ENCODE measurements around the gene LAMC1. TPM values are rescaled to one million over a fixed set of nuclear protein-coding genes. Genes with fewer than 3 reads are reported as not detected.

Gene LAMC1
- total and polyA plus RNA-seq, 2 of the 4 experiments (the other 2 are of a cell fraction): 249 to 394 TPM

GRCh38 chr1:182978151-182978853, 44.9 kb upstream of the LAMC1 start:
- WGBS, 2 experiments (ENCODE audit: extremely low coverage in 2 of 2, insufficient read length in 1 of 2): no CpG with 5 or more reads among the region's 6 CpGs
- H3K4ac ChIP-seq (ENCODE audit: low read depth, low read length): no peak overlapping the region

More at GRCh38 chr1:182978151-182978853, 44.9 kb upstream of the LAMC1 start:
- no peak overlapping the region for H3K4me3 ChIP-seq (ENCODE audit: insufficient read depth, low read depth, low read length)
- H2AK9ac ChIP-seq (replicated peaks; ENCODE audit: low read depth, low read length, poor library complexity): no peak overlapping the region
- H3K4me2 ChIP-seq (ENCODE audit: low read depth, low read length): no peak overlapping the region
- no peaks in the 10 kb centered on the region for H3K27me3 ChIP-seq (ENCODE audit: control insufficient read depth, insufficient read depth, low read length)
- H2AFZ ChIP-seq (replicated peaks; ENCODE audit: low read length, poor library complexity): no peak overlapping the region
- no peak overlapping the region for H3K23ac ChIP-seq (ENCODE audit: low read depth, low read length)
- H3K27ac ChIP-seq (ENCODE audit: insufficient read depth, low read length): peak overlapping the region; percentile 49; the same call in 1 of the 2 replicates
- no peak overlapping the region for H3K14ac ChIP-seq (replicated peaks; ENCODE audit: low read depth, low read length)
- ChIA-PET POLR2A (ENCODE audit: unreplicated experiment) (no interaction called here), CTCF (interaction anchor here (0.6 to 1.0 kb wide), 2 partner anchors 15 to 24 kb away, joined by 3 read pairs; no protein-coding TSS in a partner anchor)
- H2AK5ac ChIP-seq (ENCODE audit: low read depth, low read length): 0 out of 2 replicates have a peak overlapping the region, but pooled peaks have one; percentile 74
- TF ChIP-seq CTCF (conservative IDR thresholded peaks at IDR 0.05; ENCODE audit: low read depth, low read length) (no peak), MAZ (IDR thresholded peaks at IDR 0.05; ENCODE audit: borderline replicate concordance, low read depth, low read length) (no peak), MAFK (IDR thresholded peaks at IDR 0.05; ENCODE audit: low read depth, low read length) (no peak), ELK1 (IDR thresholded peaks at IDR 0.05; ENCODE audit: borderline replicate concordance, low read depth, low read length) (no peak)
- H3K36me3 ChIP-seq (ENCODE audit: control insufficient read depth, insufficient read depth, low read length): no peaks in the 10 kb centered on the region
- no peak for ATAC-seq (ENCODE audit: low read depth)
- BruUV-seq (replicated peaks): no TSS peak
- H3K18ac ChIP-seq (ENCODE audit: low read depth, low read length): peak overlapping the region; percentile 57; the same call in 1 of the 2 replicates
- H3K9me3 ChIP-seq (ENCODE audit: control insufficient read depth, insufficient read depth, low read length): no peaks in the 10 kb centered on the region
- H3K9ac ChIP-seq (ENCODE audit: low read depth, low read length): no peak overlapping the region
- no peaks in the 10 kb centered on the region for H4K20me1 ChIP-seq (ENCODE audit: insufficient read depth, low read length)
- H2BK15ac ChIP-seq (ENCODE audit: low read depth, low read length): 0 out of 3 replicates have a peak overlapping the region, but pooled peaks have one; percentile 7
- no peaks in the 10 kb centered on the region for H3K79me1 ChIP-seq (ENCODE audit: low read depth in 1 of 2, low read length in 2 of 2)
- peaks cover 7% of the 10 kb centered on the region for H3K4me1 ChIP-seq (ENCODE audit: control insufficient read depth, insufficient read depth, low read length)
- no peak overlapping the region for H4K91ac ChIP-seq (ENCODE audit: insufficient read depth, low read depth, low read length)
- in situ Hi-C loops (cut with MboI; ENCODE audit: low sequenced_read_pairs): no loop called here
- no peak overlapping the region for H2BK20ac ChIP-seq (ENCODE audit: low read depth, low read length)
- no peak overlapping the region for H2BK120ac ChIP-seq (ENCODE audit: low read depth, low read length)
- dilution Hi-C loops (cut with HindIII; ENCODE audit: low sequenced_read_pairs, unreplicated experiment): no loop called here
- peak overlapping the region; percentile 79 for H2BK5ac ChIP-seq (ENCODE audit: low read depth, low read length, poor library complexity, severe bottlenecking)
- no peak overlapping the region for H3K56ac ChIP-seq (ENCODE audit: extremely low read depth, insufficient read depth, low read length)
- no peak overlapping the region for H4K8ac ChIP-seq (ENCODE audit: low read depth in 2 of 2, low read length in 2 of 2)
- H4K5ac ChIP-seq (ENCODE audit: low read depth, low read length): no peak overlapping the region
- intact Hi-C loops (cut with micrococcal nuclease): loop anchor here (5.0 kb wide), 1 partner anchor 149 kb away; no protein-coding TSS in a partner anchor
- no peak for DNase-seq
- no peaks in the 10 kb centered on the region for H3K9me1 ChIP-seq (ENCODE audit: insufficient read depth, low read length)

Data from IMR-90 (cell line).